Endometrium (tissue), 2 donors: Measurements from ENCODE around the gene TSC22D3.
"Not testable (repeated sequence)": the region's sequence is repeated elsewhere in the genome, so short reads cannot be mapped to it uniquely, and the experiment has no call there.

Experiments used
- FAIRE-seq: peaks from 2 replicates; lab custom pipeline; 2012; peaks lifted over from hg19 to GRCh38; lab: Jason Lieb, UNC
- donor health status: control.
- donor health status: control.

TSC22D3 gene

GRCh38 chrX:107712231-107713202 lies 63.1 kb downstream of the TSC22D3 start:
- FAIRE-seq: no peak

GRCh38 chrX:107711521-107712181 lies 63.9 kb downstream of the TSC22D3 start:
- no peak for FAIRE-seq

- no peak for FAIRE-seq
Observed at GRCh38 chrX:107710617-107711391, 64.8 kb downstream of the TSC22D3 start.

DNA sequence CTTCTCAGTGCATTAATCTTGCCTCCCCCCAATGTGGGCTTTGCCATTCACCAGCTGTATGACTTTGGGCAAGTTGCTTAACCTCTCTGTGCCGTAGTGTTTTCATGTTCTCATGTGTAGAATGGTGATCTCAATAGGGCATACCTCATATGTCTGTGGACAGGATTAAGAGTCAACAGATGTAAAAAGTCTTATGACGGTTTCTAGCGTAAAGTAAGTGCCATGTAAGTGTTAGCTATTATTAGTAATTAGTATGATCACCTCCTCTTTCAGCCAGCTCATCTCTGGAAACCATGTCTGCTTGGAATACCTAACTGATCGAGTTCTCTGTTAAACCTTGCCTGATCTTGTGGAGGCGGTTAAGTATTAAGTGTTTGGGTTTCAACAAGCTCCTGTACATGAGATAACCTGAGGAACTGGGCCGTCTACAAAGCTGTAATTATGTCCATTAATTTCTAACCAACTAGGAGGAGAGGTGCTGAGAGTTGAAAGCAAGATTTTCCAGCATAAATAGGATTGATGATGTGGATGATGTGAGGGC lies 66.3 kb downstream of the TSC22D3 start:
- FAIRE-seq: no peak

DNA sequence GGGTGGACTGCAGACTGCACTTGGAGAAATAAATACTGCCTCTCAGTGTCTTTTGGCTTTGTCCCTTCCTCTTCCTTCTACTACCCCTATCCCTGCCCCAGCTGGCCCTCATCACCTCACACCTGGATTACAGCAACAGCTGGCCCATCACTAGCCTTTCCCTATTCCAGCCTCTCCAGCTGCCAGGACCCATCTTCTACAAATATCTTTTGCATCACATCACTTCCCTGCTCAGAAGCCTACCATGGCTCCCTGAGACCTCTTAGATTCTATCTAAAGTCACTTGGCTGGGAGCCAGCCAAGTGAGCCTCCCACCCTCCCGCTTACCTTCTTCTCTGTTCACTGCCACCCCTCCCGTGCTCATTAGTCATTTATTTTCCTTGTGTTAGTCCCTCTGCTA lies 66.8 kb downstream of the TSC22D3 start:
- no peak for FAIRE-seq

DNA sequence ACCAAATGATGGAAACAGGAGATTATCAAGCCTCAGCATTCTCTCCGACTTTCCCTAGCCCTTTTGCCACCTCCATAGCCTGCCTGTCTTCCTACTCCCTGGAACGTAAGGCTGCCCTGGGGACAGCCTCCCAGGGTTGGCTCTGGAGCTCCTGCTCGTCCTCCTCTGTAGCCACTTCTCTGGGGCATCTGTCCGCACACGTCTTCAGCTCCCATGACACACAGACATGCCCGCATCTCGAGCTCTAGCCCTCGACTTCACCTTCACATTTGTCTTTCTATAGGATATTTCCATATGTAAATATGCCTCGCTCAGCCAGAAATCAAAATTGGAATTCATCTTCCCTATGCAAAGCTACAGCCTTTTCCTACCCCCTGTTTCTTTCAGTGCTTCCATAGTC lies 67.7 kb downstream of the TSC22D3 start:
- no peak for FAIRE-seq

DNA sequence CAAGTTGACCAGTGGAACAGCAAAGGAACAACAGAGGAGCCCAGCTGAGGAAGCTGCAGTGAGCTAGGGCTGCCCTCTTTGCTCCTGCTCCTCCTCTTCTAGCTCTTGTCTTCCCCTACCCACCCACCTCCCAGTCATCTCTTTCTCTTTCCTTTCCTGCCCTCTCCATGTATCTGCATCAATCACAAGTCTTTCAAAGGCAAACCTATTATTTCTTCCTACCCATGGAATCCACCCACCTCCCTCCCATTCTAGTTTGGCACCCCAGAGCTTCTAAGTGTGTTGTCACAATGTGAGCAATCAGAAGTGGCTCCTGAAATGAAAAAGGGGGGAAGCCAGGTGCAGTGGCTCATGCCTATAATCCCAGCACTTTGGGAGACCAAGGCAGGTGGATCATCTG lies 69.3 kb downstream of the TSC22D3 start:
- no peak for FAIRE-seq

- no peak for FAIRE-seq
Observed at GRCh38 chrX:107704587-107704986, 71.0 kb downstream of the TSC22D3 start.

DNA sequence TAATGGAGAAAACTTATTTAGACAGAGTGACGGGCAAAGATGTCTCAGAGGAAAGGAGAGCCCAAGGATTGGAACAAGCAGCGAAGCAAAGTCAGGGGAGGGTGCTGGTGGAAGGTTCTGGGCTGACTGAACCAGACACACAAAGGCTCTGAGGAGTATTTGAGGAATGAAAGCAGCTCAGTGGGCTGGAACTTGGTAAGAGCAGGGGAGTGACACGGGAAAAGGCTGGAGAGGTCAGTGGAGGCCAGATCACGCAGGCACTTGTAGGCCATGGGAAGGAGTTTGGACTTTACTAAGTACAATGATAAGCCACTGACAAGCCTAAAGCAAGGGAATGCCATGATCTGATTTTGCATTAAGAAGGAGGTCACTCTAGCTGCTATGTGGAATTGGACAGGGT lies 71.4 kb downstream of the TSC22D3 start:
- no peak for FAIRE-seq

DNA sequence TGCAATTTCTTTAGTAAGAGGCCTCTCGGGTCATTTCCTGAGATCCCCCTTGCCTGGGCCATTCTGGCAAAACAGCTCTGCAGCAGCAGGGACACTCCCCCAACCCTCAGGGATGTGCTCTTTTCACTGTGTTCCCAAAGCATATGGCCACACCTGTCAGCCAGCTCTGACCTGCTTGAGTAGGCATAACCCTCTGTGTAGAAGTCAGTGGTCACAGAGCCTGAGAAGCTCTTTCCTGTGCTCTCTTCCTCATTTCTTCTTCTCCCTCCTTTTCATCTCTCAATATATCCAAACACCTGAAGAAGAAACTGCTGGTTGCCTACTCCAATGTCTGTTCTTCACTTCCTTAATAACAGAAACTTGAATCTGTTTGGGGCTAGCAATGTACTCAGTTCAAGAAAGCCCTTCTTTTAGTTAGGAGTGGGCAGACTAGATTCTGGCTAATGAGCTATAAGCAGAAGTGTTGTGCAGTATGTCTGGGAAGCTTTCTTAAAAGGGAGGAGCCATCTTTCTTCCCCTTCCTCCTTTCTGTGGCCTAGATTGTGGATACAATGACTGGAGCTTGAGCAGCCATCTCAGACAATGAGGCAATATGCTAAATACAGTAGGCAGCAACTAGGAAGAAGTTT lies 74.0 kb downstream of the TSC22D3 start:
- FAIRE-seq: no peak

DNA sequence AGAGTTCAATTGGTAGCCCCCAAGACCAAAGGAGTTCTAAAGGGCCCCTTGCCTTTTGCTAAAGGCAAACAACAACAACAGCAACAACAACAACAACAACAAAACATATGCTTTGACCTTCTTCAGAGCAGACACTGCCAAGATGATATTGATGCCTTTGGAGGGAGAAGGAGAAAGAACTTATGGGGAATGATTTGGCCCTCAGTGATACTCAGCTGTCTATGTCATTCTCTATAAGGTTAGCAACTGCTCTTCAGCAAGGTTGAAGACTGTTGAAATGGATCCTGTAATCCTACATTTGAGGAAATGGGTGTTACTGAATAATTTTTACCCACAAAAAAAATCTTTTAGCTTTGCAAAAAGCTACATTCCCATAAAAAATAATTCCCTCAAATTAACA lies 74.8 kb downstream of the TSC22D3 start:
- no peak for FAIRE-seq

DNA sequence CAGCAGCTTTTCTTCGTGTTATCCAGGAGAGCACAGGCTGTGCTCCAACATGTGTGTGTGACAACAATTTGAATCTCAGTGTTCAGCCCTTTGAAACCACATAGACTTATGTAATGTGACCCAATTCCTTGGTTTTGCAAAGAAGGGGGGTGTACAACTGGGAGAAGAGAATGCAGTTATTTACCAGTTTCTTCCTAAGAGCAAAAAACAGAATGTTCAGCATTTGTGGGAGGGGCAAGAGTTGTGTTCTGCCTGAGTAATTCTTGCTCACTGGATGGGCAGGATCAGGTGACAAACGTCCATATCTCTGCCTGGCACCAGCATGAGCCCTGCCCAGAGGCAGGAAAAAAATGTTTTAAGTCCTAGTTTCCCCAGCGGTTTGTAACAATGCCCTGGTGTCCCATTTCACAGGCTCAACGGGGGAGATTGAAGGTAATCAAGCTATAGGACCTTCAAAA lies 75.2 kb downstream of the TSC22D3 start:
- no peak for FAIRE-seq

GRCh38 chrX:107699616-107700015 lies 76.0 kb downstream of the TSC22D3 start:
- no peak for FAIRE-seq

GRCh38 chrX:107691024-107691448 lies 84.6 kb downstream of the TSC22D3 start:
- FAIRE-seq: no peak

DNA sequence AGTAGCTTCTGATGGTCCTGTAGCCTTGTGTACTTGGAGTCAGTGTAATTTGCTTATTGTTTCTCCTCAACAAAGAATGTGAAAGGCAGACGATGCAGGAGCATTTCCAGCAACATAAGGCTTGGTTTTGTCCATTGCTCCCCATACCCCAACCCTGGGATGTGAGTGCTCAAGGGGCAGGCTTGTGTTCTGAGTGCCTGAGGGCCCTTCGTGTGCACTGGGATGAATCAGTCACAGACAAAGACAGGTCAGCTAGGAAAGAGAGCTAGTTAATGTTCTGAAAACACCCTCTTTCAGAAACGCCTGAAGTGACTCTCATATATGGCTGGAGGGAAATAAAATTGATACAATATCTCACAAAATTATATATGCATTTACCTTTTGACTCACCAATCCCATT lies 88.1 kb downstream of the TSC22D3 start:
- no peak for FAIRE-seq

- no peak for FAIRE-seq
Observed at GRCh38 chrX:107686792-107687191, 88.8 kb downstream of the TSC22D3 start.

DNA sequence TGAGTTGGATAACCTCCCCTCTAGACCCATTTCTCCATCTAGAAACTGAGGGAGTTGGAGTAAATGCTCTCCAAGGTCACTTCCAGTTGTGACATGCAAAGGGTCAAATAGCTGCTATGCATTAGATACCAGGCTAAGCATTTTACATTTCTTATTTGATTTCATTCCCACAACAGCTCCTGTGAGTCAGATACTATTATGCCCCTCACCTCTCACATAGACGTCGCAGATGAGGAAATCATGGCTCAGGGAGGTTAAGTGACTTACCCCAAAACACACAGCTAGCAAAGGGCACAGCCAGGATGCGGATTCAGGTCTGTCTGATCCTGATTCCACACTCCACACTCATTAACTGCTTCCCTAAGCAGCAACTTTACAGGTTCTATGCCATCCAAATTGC lies 89.6 kb downstream of the TSC22D3 start:
- FAIRE-seq: no peak

DNA sequence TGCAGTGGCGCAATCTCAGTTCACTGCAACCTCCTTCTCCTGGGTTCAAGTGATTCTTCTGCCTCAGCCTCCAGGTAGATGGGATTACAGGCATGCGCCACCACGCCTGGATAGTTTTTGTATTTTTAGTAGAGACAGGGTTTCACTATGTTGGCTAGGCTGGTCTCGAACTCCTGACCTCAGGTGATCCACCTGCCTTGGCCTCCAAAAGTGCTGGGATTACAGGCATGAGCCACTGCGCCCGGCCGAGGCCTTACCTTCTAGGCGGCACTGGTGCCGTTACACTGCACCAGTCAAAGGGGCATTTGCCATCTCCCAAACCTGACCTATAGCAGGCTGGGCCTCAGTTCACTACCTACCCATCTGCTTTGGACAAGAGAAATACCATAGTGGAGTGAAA lies 90.0 kb downstream of the TSC22D3 start:
- FAIRE-seq: not testable (repeated sequence)

DNA sequence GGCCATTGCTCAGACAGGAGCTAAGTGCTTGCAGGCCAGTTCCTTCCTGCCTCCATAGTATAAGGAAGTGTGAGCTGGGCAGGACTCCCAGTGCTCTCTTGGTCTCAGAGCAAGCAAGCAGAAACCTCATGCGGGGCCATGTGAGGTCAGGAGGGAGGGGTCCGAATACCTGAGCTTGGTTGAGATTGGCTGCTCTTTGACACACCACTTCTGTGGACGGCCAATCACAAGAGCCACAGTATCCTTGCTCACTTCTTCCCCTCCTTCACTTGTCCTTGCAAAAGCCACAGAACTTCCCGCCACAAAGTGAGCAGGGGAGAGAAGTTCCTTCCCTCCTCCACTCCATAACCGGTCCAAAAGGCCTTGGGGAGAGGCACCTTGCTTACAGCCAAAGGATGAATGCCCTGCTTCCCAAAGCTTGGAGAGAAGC lies 90.6 kb downstream of the TSC22D3 start:
- no peak for FAIRE-seq

- FAIRE-seq: no peak
Observed at GRCh38 chrX:107683931-107684330, 91.7 kb downstream of the TSC22D3 start.

- no peak for FAIRE-seq
Observed at GRCh38 chrX:107683124-107683895, 92.3 kb downstream of the TSC22D3 start.
